Activated naive CD4-positive, alpha-beta T cell treated with anti-CD3 and anti-CD28 coated beads, Interleukin-2, amount 10 ng/mL, durations not matched to agents 5 hours and 36 hours (primary cell): ENCODE measurements around the gene HOXC11. TPM values are rescaled to one million over a fixed set of nuclear protein-coding genes. Genes with fewer than 3 reads are reported as not detected.

ENCODE experiments used
- microRNA-seq: library from miRNA; unstranded; fragments of <30 nt; microRNA quantifications from one replicate; pipeline ENCODE4 v1.2.0, GENCODE V29; 2022; ENCODE audit warnings: borderline microRNAs expressed, borderline replicate concordance
- total RNA-seq, 2 experiments: library from RNA; stranded (reverse); gene quantifications; one replicate each; pipeline ENCODE4 v1.2.3, GENCODE V29; 2021

The HOXC11 gene
- total RNA-seq = not detected

GRCh38 chr12:53972722-53973235 is at the start of gene HOXC11:
Gene HOXC11, plus strand, starts transcription at chr12:53973126. Its CDS starts 116 bp downstream, at chr12:53973242.

GRCh38 chr12:53938326-53939140 is 34.4 kb upstream of the HOXC11 start, which contains the start of gene HOXC13:
Gene HOXC13, plus strand, starts transcription at chr12:53938831. Its CDS starts 76 bp downstream, at chr12:53938907.

GRCh38 chr12:53954694-53955035 is 18.3 kb upstream of the HOXC11 start, which contains the start of gene HOXC12:
Gene HOXC12, plus strand, starts transcription at chr12:53954903. Its CDS starts 27 bp downstream, at chr12:53954930.

GRCh38 chr12:53974084-53975063 is 1.4 kb downstream of the HOXC11 start, which contains the start of gene HOTAIR:
Gene HOTAIR, minus strand, starts transcription at chr12:53974954.

GRCh38 chr12:53984901-53985691 is 12.2 kb downstream of the HOXC11 start, which contains the start of gene HOXC10:
Gene HOXC10, plus strand, starts transcription at chr12:53985146. Its CDS starts 114 bp downstream, at chr12:53985260.

GRCh38 chr12:54000116-54001114 is 27.5 kb downstream of the HOXC11 start, which contains the start of gene HOXC9:
Gene HOXC9, plus strand, starts transcription at chr12:54000161. Its CDS starts 28 bp downstream, at chr12:54000189.

Small RNAs within 50 kb of the gene (microRNA-seq; reads per million reads assigned to microRNA genes)
- gene MIR196A2 = not detected

Other genes starting within 250 kb of the HOXC11 start
- gene CALCOCO1, start 245.7 kb upstream of the HOXC11 start, total RNA-seq = 10 to 100 TPM; 71.7 to 80.0 TPM
- not detected for gene CISTR, start 221.1 kb upstream of the HOXC11 start, total RNA-seq
- not detected for gene HOXC13, start 34.3 kb upstream of the HOXC11 start, total RNA-seq
- gene HOXC12, start 18.2 kb upstream of the HOXC11 start, total RNA-seq = not detected
- gene HOTAIR, start 1.8 kb downstream of the HOXC11 start, total RNA-seq = not detected
- gene HOXC10, start 12.0 kb downstream of the HOXC11 start, total RNA-seq = not detected
- not detected for gene HOXC9, start 27.0 kb downstream of the HOXC11 start, total RNA-seq
- not detected for gene HOXC8, start 35.9 kb downstream of the HOXC11 start, total RNA-seq
- gene HOXC6, start 55.3 kb downstream of the HOXC11 start, total RNA-seq = not detected
- gene HOXC5, start 59.9 kb downstream of the HOXC11 start, total RNA-seq = not detected
- gene HOXC4, start 80.7 kb downstream of the HOXC11 start, total RNA-seq = under 1 TPM in 1 of 2 experiments, not detected in 1; 0.17 TPM
- 10 to 100 TPM; 24.1 to 25.0 TPM for gene SMUG1, start 215.9 kb downstream of the HOXC11 start, total RNA-seq